T1000 (cell line): ENCODE measurements around the gene GON7.
"Not testable (repeated sequence)": the region's sequence is repeated elsewhere in the genome, so short reads cannot be mapped to it uniquely, and the experiment has no call there.

ENCODE experiments used
- DNase-seq: peaks from one replicate; lab custom pipeline; 2025; ENCODE audit warnings: mixed read lengths; lab: John Stamatoyannopoulos, UW

The GON7 gene, protein sequence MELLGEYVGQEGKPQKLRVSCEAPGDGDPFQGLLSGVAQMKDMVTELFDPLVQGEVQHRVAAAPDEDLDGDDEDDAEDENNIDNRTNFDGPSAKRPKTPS

DNA sequence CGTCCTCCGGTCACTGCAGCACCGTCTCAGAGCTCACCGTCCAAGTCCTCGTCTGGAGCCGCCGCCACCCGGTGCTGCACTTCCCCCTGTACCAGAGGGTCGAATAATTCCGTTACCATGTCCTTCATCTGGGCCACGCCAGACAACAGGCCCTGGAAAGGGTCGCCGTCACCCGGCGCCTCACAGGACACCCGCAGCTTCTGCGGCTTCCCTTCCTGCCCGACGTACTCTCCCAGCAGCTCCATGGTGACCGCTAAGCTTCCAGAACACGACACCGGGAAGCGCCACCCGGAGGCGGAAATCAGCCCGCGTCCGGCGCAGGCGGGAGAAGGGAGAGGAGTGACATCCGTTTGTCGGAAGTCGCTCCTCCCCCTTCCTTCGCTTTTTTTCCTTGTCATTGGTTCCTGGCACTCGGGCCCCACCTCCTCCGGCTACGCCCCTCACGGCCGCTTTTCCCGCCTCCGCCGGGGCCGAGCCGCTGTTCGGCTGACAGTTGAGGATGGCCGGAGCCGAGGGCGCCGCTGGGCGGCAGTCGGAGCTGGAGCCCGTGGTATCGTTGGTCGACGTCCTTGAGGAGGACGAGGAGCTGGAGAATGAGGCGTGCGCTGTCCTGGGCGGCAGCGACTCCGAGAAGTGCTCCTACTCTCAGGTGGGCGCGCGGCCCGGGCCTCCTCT, at the start of gene GON7, which contains the start of gene UBR7:
TSS of gene GON7 (minus strand) at position 273 of the 675 bp plus-strand sequence. CDS start at position 245, 28 bp downstream.
TSS of gene UBR7 (plus strand) at position 464 of the 675 bp plus-strand sequence. CDS start at position 500, 36 bp downstream.
- DNase-seq, result peak; percentile 89

DNA sequence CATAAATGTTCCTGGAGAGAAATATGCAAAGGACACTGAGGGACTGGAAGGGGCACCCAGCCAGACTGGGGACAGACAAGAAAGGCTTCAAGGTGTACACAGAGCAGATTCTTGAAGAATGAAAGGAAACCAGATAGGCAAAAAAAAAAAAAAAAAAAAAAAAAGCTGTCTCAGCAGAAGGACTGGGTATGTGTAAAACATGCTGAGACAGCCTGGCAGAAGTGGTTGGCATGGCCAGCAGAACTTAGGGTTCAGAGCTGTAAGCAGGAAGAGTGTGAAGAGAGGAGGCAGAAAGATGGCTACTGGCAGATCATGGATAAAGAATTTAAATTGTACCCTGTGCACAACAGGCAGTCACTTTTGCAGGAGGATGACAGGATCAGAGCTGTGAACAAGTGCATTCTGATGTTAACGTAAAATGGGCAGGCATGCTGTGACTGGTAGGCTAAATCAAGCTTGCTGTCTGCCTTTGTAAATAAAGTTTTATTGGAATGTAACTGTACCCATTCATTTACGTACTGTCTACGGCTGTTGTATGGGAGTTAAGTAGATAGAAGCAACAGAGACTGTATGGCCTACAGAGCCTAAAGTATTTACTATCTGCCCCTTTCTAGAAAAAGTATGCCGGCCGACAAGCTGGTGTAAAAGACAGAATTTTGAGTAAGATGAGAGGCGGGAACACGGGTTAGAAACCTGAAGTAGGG, 42.4 kb upstream of the GON7 start:
- DNase-seq, result no peak

DNA sequence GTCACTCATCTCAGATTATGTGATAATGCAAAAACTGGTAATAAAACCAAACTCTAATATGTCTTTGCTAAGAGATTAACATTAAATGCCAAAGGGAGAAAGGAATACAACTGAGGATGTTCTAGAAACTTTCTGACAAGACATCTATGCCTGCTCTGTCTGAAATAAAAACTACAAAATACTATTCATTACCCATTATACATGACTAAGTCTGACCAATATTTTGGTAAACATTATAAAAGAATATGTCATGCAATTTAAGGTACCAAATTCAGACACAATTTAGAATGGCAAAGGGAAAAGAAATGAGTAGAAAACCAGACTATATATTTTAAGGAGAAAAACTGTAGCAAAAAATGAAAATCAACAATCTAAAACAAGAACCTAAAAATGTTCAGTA, 39.7 kb upstream of the GON7 start:
- DNase-seq, result no peak

DNA sequence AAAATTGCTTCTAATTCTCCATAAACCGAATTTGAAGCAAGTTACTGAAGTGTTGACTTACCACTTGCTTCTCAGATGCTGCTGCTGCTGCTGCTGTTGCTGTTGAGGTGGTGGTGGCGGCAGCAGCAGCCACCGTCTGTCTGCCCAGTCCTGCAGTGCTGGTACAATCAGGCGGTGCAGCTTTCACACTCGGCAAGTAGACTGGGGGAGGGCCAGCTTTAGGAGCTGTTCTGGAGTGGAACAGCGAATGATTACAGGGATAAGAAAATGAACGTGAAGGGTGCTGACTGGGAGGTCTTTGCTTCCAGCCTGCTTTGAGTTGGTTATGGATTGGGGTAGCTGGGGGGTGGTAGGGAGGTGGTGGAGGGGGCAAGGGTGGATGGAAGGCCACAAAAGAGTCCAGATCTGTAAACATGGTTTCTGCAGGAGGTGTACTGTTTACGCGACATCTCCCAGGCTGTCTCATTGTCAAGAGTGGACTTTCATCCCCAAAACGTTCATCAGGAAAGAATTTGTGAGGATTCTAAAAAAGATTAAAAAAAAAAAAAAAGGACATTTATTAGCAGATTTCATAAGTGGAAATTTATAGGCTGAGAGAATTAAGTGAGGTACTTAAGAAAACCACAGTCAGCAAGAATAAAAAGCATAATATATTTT, 39.0 kb upstream of the GON7 start:
- no peak for DNase-seq

DNA sequence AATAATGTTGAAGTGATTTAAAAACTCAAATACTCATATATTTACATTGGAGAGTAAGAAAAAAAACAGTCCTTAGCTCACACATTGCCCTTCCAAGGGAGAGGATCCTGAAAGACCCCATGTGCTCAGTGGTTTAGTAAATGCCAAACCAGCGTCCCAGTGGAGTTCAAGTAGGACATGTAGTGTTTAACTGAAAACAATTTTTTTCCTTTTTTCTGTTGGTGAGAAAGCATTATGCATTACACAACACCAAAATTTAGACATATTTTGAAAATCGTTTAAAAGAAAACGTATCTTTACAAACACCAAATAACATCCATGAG, 33.8 kb upstream of the GON7 start:
- no peak for DNase-seq

DNA sequence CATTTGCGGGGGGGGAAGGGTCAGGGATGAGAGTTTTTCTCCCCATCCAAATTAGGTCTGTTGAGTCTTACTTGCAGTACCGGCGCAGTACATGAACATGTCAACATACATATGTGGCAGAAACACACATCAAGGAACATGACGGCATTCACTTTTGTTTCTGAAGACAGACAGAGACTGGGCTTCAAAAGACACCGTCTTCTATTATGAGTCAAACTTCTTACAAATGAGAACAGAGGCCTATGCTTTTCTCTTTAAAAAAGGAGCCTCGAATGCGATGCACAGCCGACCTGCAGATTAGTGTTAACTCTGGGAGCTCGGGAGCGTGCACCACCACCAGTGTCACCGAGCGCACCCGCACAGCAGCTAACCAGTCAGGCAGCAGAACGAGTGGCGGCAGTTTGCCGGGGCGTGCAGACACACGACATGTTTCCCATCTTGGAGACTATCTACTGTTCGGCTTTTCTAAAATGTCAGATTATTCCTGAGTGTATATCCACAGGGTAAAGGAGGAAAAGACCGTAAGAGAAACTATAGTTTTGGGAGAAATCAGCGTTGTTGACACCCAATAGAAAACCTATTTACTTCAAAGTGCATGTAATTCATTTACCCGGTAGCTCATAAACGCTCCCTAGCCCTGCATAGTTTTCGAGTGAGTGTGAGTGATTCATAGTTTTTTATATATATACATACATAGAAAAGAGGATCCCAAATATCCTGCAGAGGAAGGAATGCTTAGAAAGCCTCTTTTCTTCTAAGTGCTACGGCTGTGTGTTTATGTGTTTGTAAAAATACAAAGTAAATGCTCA, 33.2 kb upstream of the GON7 start:
- DNase-seq, result no peak

DNA sequence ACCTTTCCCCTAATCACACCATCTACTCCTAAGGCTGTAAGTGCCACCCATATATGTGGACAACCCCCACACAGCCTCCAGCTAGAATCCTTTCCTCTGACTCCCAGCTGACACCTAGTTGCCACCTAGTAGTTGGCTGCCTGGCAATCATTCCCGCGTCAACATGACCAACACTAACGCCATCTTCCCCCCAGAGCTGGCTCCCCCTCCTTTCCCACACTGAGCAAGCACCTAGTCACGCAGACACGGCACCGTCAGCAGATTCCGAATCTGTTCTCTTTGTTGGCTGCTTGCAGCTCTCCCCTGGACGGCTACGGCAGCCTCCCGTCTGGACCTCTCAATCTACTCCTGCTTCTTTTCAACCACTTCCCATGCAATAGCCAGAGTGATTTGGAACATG, 27.9 kb upstream of the GON7 start:
- DNase-seq, result peak; percentile 12

DNA sequence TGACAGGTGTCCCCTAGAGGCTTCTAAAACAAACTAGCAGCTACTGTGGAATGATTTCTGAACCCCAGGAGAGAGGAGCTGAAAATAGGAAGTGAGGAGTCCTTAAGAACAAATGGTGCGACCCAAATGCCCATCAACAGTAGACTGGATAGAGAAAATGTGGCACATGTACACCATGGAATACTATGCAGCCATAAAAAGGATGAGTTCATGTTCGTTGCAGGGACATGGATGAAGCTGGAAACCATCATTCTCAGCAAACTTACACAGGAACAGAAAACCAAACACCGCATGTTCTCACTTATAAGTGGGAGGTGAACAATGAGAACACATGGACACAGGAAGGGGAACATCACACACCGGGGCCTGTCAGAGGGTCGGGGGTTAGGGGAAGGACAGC, 26.2 kb upstream of the GON7 start:
- not testable (repeated sequence) for DNase-seq

DNA sequence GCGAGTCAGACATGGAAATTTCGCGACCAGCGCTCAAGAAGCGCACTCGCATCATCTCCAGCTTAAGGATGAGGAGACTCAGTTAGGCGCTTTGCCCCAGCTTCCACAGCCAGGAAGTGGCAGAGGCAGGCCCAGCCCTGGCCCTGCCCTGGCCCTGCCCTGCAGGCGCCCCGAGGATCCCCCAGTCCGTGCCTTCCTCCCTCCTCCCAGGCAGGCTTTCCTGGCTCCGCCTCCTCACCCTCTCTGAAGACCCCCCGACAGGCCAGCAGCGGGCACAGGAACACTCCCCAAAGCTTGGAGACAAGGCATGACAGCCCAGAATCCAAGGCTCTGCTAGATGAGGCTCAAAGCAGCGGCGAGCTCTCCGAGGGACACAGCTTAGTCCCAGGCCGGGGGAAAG, 25.3 kb upstream of the GON7 start:
- DNase-seq, result no peak

DNA sequence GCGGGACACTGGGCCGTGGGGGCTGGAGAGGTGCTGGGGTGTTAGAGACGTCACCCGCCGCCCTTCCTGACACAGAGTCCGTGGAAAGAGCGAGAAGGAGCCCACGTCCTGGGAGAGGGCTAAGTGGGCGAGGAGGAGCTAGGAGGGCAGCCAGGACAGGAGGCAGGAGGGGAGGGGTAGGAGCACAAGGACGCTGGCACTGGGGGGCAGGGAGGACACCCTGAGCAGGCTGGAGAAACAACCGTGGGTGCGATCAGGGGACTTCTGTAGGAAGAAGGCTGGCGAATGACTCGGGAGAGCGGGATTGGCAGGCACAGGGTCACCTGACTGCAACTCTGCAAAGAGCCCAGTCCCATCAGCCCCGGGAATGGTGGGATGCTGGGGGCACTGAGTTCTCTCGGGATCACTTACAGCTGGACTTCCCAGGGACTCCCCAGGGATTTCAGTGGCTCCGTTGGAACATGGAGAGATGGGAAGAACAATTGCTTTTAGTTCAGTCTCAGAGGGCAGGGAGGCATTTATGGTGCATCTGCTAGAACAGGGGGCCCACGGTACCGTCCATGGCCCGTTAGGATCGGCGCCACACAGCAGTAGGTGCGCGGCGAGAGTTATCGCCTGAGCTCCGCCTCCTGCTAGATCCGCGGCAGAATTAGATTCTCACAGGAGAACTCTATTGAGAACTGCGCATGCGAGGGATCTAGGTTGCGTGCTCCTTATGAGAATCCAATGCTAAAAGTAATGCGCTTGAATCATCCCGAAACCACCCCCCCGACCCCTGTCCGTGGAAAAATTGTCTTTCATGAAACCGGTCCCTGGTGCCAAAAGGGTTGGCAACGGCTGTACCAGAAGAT, 24.5 kb upstream of the GON7 start:
- DNase-seq, result no peak

DNA sequence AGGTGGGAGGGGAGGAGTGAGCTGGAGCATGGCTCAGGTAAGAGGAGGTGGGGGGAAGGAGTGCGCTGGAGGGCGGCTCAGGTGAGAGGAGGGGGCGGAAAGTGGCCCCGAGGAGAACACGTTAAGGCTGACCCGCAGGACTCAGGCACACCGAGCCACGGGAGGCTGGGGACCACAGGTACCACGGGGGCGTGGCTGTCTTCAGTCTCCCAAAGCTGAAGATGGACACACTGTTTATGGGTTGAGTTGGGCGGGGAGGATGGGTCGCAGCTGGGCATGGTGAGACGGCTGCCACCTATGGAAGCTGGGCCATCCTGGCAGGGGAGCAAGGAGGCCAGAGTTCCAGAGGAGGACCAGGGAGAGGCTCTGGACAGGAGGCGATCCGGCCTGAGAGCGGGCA, 23.7 kb upstream of the GON7 start:
- DNase-seq, result no peak

DNA sequence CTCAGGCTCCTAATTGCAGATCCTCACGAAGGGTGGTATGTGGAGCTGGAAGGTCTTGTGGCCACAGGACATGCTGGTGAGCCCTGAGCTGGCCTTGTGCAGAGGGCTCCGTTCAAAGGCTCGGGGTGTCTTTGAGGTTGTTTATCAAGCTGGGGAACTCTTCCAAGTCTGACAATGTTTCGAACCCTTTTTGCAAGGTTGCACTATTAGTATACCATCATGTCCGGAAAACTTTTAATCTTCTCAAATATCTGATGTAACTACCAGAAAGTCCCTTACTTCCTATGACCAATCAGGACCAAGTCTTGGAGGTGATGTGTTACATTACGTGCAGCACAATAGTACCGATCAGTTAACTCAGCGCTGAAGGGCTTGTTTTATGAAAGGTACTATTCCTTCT, 21.7 kb upstream of the GON7 start:
- no peak for DNase-seq

DNA sequence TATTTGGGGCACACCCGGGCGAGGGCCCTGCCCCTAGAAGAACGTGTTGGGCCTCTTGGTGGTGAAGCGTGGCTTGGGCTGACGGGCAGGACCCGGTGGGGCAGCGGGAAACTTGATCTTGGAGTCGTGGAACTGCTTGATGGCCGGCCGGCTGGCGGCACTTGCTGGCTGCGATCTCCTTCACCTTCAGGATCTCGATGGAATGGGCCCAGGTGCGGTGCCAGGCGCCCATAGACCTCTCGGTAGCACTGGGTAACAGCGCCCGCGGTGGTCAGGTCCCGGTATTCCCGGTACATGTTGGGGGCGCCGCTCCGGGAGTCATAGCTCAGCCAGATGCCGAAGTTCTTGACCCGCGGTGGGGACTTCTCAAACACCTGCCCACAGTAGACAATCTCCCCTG, 16.7 kb upstream of the GON7 start:
- DNase-seq, result no peak

DNA sequence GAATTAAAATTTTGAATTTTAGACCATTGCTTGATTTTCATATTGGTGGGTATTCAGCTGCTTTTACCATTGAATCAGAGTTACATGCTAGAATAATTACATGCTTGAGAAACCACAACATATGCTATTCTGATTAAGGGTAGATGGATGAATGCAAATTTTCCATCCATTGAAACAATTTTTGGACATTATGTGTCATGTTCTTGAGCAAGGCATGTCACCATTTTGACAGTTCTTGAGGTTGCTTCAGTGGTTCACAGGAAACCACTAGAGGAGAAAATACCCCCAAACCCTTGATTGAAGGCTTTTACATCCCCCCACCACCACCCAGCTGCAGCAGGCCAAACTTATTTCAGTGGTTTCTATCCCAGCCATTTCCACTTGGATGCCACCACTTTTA, 13.6 kb upstream of the GON7 start:
- no peak for DNase-seq

DNA sequence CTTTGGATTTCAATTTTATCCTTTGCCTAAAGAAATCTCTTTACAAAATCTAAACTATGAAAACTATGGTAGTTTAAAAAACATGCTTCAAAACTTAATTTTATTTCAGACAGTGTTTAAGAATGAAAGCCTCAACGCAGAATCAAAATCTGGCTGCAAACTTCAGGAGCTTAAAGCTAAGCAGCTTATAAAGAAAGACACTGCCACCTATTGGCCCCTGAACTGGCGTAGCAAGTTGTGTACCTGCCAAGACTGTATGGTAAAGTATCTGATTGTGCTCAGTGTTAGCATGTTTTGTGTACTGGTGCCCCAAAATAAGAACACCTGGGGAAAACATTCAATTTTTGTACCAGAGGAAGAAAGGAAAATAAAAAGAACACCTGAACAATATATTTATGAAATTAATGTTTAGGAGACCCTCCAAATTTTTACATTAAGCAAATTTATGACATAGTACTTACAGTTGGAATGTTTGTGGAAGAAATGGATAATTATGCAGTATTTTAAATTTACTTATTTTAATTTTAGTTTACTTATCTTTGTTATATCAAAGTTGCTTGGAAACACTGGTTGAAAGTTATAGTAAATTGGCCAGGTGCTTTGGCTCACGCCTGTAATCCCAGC, 12.3 kb upstream of the GON7 start:
- no peak for DNase-seq

DNA sequence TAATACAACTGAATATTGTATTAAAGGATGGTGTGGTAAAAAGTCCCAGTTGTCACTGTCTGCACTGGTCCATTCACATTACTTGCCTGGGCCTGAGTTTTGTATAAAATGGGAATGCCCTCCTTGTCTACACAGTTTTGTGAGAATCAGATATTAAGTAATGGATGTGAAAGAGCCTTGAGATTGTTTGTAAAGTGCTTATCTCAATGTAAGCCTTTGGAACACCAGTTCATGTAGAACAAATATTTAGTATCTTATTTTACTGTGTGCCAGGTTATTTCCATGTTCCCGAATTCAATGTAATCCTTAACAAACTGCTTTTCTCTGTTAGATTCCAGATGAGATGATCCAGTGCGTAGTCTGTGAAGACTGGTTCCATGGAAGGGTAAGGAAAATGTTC, 7.7 kb upstream of the GON7 start:
- no peak for DNase-seq

DNA sequence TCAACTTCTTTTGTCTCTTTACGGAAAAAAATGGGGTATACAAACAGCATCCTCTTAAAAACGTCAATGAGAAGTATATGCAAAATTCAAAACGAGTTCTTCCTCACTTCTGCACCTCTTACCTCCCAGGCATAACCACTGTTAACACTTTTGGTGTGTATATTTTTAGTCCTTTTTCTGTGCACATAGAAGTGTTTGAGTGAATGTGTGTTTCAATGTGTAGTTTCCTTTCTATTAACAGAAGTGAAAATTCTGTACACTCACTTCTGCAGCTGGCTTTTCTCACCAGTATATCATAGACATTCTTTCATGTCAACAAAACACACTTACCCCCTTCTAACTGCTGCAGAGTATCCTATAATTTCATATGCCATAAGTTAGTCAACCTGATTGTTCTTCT, 5.6 kb upstream of the GON7 start:
- no peak for DNase-seq

DNA sequence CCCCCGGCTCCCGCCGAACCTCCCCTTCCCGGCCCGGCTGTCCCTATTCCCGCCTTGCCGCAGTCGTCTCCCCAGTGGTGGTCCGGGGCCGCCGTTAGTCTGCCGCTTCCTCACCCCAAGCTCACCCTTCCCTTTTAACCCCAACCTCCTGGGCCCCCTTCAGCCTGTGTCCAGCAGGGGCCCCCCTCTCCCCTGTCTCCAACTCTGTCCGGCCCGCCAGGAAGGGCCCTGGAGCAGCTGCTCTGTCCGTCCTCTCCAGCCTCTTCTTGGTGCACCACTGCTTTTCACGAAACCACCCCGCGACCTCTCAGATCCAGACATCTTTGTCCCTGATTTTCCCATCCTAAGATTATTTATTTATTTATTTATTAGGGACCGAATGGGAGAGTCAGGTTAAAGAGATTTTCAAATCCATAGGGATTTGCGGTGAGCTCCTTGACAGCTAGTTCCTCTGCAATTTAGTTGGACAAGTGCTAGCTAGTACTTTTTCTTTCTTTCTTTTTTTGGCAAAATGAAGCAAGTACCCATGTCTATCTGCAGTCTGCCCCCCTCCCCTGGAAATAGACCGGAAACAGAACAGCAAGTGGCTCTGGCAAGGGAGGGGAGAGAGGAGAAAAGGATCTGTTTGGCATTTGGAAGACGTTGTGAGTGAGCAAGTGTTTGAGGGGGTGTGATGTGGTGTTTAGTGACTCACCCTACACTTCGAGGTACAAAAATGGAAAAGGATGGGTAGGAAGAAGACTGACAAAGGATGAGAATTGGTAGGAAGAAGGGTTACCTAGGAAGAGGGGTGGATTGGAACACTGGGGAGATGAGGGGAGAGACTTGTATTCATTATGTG, 823 bp upstream of the GON7 start:
- peak; percentile 42 for DNase-seq

DNA sequence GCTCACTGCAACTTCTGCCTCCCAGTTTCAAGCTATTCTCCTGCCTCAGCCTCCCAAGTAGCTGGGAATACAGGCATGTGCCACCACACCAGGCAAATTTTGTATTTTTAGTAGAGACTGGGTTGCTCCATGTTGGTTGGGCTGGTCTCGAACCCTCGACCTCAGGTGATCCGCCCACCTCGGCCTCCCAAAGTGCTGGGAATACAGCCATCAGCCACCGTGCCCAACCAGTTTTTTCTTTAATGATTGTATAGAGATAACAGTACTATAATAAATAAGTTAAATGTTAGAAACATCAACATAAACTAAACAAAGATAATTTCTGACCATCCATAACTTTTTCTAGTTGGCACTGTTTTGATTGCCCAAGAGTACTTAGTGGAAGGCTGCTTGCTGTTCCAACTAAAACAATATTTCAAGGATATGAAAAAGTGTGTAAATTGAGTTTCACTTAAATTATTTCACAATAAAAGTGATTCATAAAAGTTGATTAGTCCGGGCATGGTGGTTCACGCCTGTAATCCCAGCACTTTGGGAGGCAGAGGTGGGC, 5.6 kb downstream of the GON7 start:
- no peak for DNase-seq

DNA sequence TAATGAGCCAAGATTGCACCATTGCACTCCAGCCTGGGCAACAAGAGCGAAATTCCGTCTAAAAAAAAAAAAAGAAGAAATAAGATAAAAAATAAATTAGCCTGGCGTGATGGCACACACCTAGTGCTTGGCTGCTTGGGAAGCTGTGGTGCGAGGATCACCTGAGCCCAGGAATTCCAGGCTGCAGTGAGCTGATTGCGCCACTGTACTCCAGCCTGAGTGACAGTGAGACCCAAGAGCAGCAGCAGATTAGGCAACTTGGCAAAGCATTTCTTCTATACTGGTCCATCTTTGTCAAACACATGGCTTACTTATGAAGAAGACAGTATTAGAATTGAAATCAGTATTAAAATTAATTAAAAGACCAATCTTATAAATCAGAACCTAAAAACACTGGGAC, 6.3 kb downstream of the GON7 start:
- no peak for DNase-seq
